Measurements from ENCODE around the gene NDUFS6.

The NDUFS6 gene

DNA sequence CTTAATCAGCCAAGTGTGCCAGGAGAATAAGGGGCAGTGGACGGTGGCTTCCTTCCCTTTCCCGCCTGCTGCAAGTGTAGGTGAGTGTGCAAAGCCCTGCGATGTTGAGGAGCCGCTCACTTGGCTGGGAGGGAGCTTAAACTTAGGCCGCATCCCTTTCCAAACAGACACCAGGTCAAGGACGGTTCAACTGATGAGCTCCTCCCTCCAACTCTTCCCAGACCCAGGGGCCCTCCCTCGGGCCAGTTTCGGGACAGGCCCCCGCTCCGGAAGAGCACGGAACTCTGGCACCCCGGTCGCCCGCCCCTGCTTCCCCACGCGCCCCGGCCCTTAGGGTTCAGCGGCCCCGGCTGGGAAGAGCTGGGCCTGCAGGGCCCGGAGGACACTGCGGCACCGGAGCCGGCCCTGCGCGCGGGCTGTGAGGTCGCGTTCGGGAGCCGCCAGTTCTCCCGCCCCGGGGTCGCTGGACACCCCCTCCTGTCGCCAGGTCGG, 2.1 kb upstream of the NDUFS6 start:
- H3K9me3 ChIP-seq: no peaks in the 10 kb centered on the region
- TF ChIP-seq, protein P1, sequence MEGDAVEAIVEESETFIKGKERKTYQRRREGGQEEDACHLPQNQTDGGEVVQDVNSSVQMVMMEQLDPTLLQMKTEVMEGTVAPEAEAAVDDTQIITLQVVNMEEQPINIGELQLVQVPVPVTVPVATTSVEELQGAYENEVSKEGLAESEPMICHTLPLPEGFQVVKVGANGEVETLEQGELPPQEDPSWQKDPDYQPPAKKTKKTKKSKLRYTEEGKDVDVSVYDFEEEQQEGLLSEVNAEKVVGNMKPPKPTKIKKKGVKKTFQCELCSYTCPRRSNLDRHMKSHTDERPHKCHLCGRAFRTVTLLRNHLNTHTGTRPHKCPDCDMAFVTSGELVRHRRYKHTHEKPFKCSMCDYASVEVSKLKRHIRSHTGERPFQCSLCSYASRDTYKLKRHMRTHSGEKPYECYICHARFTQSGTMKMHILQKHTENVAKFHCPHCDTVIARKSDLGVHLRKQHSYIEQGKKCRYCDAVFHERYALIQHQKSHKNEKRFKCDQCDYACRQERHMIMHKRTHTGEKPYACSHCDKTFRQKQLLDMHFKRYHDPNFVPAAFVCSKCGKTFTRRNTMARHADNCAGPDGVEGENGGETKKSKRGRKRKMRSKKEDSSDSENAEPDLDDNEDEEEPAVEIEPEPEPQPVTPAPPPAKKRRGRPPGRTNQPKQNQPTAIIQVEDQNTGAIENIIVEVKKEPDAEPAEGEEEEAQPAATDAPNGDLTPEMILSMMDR (IDR thresholded peaks at IDR 0.05): no peak
- H3K27me3 ChIP-seq: no peaks in the 10 kb centered on the region
- H3K4me1 ChIP-seq (ENCODE audit: control insufficient read depth in 1 of 2, insufficient read depth in 1 of 2, low read depth in 1 of 2, low read length in 1 of 2): peaks cover 24 to 25% of the 10 kb centered on the region in 2 experiments
- peak overlapping the region; percentile 90 for H3K27ac ChIP-seq
- H3K4me3 ChIP-seq (ENCODE audit: low read depth in 1 of 2, low read length in 1 of 2): peak overlapping the region; percentile 76 to 96
- peaks cover 40% of the 10 kb centered on the region for H3K36me3 ChIP-seq

DNA sequence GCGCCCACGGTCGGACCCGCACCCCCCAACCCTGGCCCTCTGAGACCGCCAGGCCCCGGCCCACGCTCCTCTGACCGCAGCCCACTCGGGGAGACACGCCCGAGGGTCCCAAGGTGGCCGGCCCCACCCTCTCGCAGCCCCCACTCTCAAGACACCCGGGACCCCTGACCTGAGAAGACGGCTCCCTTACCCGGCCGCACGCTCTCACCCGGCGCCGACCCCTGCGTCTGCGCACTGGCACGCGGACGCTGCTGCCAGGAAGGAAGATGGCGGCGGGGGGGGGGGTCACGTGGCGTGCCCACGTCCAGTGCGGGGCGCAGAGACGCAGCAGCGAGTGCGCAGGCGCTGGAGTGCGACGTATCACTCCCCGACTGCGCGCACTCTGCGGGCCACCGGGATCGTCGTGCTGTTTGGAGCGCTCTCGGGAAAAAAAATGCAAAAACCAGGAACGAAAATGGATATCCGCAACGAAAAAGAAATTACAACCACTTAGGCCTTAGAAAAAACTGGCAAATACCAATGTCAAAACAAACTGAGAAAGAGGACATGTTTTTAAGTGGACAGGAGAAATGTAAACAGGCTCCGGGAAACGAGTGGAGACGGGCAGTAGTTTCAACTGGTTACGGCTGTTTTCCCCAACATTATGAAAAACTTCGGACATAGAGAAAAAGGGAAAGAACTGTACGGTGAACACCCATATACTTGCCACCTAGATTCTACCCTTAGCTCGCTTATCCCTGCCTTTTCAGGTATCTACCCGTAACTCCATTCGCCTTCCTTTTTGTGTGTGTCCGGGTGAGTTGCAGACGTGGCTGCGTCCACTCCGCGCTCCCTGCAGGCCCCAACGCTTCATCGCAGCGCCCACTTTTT, 1.4 kb upstream of the NDUFS6 start, which contains the start of gene MRPL36:
Gene MRPL36 (minus strand): TSS at position 236 of the 870 bp plus-strand sequence. CDS start 902 bp downstream, outside the sequence.
- Histone ChIP-seq H3K4me3 (ENCODE audit: low read depth in 1 of 2, low read length in 1 of 2) (peak within 1 kb of the TSS; percentile 76 to 96), H3K27me3 (no peaks in the 10 kb centered on the region), H3K4me1 (ENCODE audit: control insufficient read depth in 1 of 2, insufficient read depth in 1 of 2, low read depth in 1 of 2, low read length in 1 of 2) (peaks cover 24 to 25% of the 10 kb centered on the region in 2 experiments), H3K36me3 (peaks cover 46% of the 10 kb centered on the region), H3K27ac (peak within 1 kb of the TSS; percentile 90), H3K9me3 (no peaks in the 10 kb centered on the region)
- TF ChIP-seq, protein P1 (IDR thresholded peaks at IDR 0.05): no peak

DNA sequence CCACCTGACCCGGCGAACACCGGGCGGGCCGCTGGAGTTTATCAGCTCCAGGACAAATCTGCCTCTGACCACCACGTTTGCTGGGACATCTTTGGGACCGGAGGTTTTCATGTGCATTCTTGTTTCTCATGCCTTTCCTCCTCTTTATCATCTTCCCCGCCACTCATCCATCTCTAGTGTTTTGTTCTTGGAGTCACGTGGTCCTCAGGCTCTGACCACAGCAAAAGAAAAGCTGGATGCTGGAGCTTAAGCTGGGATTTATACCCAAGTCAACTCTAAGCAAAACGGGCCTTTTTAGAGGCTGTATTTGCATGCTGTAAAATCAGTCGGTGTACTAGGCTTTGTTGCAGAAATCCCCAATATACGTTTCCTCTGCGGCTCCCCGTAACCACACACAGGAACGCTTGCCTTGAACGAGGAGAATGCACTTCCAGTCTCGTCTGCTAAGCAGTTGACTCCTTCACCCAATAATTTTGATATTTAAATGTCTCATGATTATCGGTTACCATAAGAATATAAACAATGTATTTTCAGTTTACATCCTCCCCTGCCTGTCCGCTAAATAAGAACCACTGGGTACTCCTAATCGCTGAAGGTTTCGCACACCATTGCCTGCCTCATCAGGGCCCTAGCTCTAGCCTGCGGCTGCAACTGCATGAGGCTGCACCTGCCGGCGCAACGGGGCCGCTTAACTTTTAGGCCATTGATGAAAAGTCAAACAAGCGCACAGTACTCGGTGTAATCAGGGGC, 560 bp upstream of the NDUFS6 start:
- H3K36me3 ChIP-seq: peaks cover 54% of the 10 kb centered on the region
- H3K4me1 ChIP-seq (ENCODE audit: control insufficient read depth in 1 of 2, insufficient read depth in 1 of 2, low read depth in 1 of 2, low read length in 1 of 2): peaks cover 24 to 25% of the 10 kb centered on the region in 2 experiments
- H3K9me3 ChIP-seq: no peaks in the 10 kb centered on the region
- H3K27me3 ChIP-seq: no peaks in the 10 kb centered on the region
- peak overlapping the region; percentile 90 for H3K27ac ChIP-seq
- TF ChIP-seq, protein P1 (IDR thresholded peaks at IDR 0.05): no peak
- H3K4me3 ChIP-seq (ENCODE audit: low read depth in 1 of 2, low read length in 1 of 2): peak overlapping the region; percentile 76 to 96

DNA sequence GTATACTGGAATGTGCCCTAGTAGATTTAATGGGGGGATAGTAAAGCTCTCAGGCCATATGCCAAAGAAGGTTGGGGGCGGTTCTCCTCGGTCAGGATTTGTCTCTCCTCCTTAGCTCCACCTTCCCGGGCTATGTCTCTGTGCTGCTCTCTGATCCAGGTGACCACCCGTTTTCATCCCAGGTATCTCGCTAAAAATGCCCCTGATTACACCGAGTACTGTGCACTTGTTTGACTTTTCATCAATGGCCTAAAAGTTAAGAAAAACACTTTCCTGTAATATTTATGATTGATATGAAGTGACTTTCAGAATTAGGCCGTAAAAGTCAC, 724 bp downstream of the NDUFS6 start:
- Histone ChIP-seq H3K36me3 (peaks cover 56% of the 10 kb centered on the region), H3K4me1 (ENCODE audit: control insufficient read depth in 1 of 2, insufficient read depth in 1 of 2, low read depth in 1 of 2, low read length in 1 of 2) (peaks cover 24 to 25% of the 10 kb centered on the region in 2 experiments), H3K9me3 (no peaks in the 10 kb centered on the region), H3K27ac (peak overlapping the region; percentile 90), H3K4me3 (ENCODE audit: low read depth in 1 of 2, low read length in 1 of 2) (peak overlapping the region; percentile 76 to 96), H3K27me3 (no peaks in the 10 kb centered on the region)
- TF ChIP-seq, protein P1 (IDR thresholded peaks at IDR 0.05): no peak

DNA sequence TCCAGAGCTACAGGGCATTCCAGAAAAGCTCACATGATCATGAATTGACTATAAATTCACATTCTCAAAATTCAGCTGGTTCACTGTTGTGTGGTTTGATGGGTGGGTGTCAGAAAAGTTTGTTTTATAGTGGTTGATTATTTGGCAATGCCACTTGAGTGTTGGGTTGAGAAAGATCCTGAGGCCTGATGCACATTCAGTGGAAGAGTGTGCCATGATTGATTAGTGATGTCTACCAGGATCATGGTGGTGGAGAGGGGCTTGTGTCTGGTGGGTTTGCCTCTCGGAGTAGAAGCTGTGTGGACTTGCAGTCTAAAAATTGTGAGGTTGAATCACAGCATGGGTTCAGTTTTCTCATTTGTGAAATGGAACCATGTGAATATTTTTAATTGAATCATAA, 2.0 kb downstream of the NDUFS6 start:
- H3K4me3 ChIP-seq (ENCODE audit: low read depth in 1 of 2, low read length in 1 of 2): no peak overlapping the region
- no peaks in the 10 kb centered on the region for H3K27me3 ChIP-seq
- TF ChIP-seq, protein P1 (IDR thresholded peaks at IDR 0.05): no peak
- H3K27ac ChIP-seq: no peak overlapping the region
- H3K9me3 ChIP-seq: no peaks in the 10 kb centered on the region
- peaks cover 24 to 25% of the 10 kb centered on the region in 2 experiments for H3K4me1 ChIP-seq (ENCODE audit: control insufficient read depth in 1 of 2, insufficient read depth in 1 of 2, low read depth in 1 of 2, low read length in 1 of 2)
- H3K36me3 ChIP-seq: peaks cover 56% of the 10 kb centered on the region

Data from neutrophil (primary cell).